HG03460 (cell line): ENCODE results near the gene ZBTB14.

Experiments used
- ATAC-seq: cut with Tn5 transposase; IDR thresholded peaks from one replicate; pipeline ENCODE4 v1.9.1; 2021; ENCODE audit not compliant: unreplicated experiment

Gene ZBTB14

DNA sequence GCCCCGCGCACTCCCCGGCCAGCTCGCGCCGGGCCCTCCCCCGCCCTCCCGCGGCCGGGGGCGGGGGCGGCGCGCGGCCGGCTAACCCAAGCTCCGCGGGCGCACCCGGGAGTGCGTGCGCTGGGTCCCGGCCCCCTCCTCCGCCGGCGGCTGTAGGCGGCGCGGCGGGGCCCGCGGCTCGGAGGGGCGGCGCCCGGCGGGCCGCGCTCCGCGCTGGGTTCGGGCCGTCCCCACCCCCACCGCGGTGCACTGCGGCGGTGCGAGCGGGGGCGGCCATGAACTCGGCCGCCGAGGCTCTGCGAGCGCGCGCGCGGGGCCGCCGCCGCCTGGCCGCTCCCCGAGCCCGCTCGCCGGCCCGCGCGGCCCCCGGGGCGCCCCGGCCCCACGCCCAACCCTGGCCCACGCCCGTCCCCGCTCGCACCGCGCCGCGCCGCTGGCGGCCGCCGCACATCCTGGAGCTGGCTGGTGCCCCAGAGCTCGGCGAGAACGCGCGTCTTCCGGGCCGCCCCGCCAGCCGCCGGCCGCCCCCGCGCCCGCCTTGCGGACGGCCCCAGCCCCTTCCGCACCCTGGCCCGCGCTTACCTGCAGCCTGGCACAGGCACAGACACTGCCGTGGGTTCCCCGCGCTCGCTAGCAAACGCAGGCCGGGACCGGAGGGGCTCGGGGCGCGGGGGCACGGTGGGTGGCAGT lies at the start of gene ZBTB14:
ZBTB14 (minus strand) TSS at position 496 of the 690 bp plus-strand sequence. CDS start 2,480 bp downstream, outside the sequence.
- ATAC-seq: peak; percentile 31

DNA sequence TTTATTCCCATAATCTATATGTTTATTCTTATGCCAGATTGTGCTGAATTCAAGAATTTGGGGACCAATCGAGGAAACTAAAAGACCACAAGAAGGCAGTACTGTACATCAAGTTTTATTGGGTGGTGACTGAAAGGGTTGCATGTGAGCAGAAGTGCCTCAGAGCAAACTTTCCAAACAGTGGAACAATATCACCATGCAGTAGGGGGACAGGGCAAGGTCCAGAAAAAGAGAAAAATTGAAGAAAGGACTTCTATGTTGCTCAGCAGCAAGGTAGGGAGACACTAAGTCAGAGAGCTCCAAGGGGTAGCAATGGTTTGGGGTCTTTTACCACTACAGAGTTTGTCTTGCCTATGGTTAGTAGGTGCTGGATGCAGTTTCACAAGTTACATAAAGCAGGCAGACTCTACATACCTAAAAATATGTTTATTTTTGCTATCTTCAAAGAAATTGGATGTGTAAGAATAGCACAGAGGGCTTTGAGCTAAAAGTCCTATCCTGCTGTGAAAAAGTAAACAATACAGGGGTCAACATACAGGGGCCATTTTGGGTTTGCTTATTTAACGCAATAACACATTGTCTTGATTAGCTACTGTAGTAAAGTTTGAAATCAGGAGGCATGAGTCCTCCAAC lies 43.8 kb upstream of the ZBTB14 start:
- no peak for ATAC-seq

DNA sequence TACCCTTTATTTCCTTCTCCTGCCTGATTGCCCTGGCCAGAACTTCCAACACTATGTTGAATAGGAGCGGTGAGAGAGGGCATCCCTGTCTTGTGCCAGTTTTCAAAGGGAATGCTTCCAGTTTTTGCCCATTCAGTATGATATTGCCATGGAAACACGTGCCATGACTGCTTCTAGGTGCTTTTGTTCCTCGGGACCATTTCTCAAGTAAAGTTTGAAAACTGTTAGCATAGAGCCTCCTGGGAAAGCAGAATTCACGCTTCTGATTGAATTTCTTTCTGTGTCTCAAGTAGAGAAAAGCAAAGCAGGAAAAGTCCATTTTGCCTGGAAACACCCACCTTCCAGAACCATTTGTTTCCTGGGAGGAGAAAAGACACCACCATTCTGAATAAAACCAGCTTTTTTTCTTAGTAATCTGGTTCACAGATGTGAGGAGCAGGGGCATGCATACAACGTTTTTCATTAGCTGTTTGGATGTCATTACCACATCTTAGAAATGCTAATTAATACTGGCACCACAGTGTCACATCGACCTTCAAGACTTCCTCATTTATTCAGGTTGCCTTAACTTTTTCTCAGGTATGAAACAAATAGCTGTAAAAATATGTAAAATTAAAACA lies 39.0 kb upstream of the ZBTB14 start:
- ATAC-seq: no peak

DNA sequence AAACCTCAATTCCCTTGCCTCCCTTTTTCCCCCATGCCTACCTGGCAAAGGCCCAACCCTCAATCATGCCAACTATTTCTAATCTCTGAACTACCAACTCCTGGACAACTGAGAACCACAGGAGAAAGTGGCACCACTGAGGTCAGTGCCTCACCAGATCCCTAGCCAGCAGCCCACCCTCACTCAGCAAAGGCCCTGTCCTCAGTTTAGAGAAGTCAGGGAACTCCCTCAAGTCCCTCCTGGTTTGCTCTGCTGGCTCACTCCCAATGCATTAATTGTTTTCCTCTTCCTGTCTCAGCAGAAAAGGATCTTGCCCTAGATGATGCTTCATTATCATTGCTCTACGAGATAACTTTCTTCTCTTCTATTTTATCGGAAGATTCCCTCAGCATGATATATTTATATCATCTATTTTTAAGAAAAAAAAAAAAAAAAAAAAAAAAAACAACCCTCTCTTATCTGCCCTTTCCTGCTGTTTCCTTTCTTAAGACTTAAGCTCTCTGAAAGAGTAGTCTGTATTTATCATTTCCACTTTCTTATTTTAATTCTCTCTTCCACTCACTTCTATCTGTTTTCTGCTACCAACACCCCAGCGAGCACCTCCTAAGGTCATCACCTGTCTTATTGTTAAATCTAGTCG lies 22.7 kb upstream of the ZBTB14 start:
- no peak for ATAC-seq

DNA sequence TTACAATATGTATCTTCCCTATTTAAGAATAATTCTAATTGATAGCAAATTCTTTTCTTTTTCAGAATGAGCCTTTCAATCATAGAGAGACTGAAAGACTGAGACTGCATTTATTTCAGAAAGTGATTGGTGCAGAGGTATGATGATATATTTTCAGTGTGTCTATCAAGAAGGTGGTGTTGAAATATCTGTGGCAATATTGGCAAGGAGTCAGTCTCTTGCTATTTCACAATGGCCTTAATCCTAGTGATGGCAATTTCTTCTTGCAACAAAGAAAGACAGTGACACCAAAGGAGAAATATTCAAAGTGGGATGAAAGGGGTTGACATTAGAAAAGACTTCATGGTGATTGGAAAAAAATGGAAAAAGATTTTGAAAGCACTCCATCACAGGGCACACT lies 21.7 kb upstream of the ZBTB14 start:
- ATAC-seq: no peak

DNA sequence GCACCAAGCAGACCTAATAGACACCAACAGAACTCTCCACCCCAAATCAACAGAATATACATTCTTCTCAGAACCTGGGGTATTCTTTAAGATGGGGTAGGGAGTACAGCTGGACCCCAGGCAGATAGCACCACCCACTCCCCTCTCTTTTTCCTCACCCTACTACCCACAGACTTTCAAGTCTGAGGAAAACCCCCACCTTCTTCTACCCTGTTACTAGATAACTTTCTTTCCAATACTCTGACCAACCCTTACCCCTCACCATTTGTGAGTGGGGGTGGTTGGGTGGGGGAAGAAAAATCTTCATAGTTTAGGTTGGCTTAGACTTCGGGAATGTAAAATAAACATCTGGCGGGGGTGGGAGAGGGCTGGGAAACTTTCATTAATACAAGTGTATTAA lies 20.3 kb upstream of the ZBTB14 start:
- ATAC-seq: no peak

DNA sequence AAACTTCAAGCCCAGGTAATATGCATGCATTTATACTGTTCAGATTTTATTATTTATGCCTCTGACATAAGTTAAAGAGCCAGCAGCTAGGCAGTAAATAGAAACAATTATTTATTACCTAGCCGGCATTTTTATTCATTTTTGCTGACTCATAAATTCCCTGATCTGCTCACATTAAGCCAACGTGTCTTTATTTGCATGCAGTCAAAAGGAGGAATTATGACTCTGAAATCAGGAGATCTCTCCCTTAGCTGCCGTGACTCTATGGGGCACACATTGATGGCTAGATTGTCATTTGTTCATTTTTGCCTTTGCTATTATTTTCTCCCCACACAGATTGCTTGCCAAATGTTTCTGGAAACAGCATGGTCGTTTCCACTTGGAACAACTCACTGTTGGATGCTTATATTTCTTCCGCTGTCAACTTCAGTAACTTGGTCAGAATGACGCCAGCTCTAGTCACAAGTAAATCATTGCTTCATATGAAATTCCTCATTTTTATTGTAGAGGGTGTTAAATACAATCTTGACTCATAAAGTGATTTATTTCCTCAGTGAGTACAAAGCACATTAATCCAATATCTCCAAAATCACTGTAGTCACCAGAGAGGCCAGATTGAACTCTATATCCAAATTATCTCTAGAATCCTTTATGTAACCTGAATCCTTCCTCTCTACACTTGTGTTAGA lies 15.9 kb upstream of the ZBTB14 start:
- ATAC-seq: no peak

DNA sequence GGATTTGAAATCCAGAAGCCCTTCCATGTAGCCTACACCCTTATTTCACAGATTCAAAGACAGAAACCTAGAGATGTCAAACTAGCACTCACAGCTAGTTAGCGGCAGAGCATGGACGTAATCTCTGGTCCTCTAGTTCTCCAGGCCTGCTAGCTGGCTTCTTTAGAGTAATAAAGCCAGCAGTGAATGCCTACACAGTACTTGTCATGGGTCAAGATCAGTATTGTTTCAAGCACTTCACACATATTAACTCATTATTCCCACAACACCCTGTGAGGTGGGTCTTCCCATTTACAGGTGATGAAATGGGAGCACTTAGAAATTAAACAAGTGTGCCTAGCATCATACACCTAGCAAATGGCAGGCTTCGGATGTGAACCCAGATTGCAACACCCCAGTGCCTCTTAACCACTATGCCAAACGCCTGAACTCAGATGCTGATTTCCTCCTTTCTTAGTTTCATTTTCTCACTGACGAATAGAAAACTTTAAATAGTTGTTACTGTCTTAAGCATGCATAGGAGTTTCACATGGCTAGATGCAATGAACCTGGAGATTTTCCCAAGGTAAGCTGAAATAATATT lies 14.5 kb upstream of the ZBTB14 start:
- ATAC-seq: peak; percentile 96

DNA sequence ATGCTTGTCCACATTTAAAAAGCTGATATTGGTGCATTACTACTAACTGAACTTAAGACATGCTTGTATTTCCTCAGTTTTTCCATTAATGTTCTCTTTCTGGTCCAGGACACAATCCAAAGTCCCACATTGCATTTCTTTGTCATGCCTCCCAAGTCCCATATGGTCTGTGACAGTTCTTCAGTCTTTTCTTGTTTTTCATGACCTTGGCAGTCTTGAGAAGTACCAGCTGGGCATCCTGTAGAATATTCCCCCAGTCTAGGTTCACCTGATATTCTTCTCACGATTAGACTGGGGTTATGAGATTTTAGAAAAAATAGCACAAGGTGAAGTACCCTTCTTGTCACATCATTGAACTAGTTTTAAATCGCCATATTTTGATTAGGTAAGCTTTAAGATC lies 10.3 kb upstream of the ZBTB14 start:
- ATAC-seq: no peak

DNA sequence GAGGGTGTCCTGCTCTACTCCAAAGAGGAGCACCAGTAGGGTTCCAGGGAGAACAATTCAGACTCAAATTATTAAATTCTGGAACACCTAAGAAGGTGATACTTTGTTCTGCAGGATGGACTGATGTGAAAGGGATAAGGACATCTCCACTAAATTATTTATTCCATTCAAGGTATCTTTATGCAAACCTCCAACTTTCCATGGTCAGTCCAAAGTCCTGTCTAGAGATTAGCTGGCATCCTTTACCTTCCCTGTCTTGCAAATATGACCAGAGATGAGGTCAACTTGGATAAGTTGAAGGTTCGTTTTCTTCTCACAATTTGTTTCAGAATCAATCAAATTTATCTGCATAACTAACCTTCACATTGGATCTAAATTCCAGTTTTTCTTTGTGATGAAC lies 8.7 kb upstream of the ZBTB14 start:
- no peak for ATAC-seq

DNA sequence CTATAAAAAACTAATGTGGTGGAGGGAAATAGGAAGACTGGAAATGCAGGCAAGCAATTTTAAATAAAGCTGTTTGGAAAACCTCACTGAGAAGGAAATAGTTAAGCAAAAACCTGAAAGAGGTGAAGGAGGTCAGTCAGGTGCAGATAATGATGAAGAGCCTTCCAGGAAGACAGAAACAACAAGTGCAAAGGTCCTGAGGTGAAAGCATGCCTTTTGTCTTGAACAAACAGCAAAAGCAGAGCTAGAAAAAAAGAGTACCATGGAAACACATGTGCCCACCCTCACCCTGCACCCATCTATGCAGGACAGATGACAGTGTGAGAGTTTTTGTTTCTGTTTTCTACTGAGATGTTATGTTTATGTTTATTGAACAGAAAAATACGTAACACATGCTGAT lies 8.1 kb upstream of the ZBTB14 start:
- ATAC-seq: no peak

- ATAC-seq: no peak
These were observed 7.1 kb upstream of the ZBTB14 start for GRCh38 chr18:5302606-5303005.

DNA sequence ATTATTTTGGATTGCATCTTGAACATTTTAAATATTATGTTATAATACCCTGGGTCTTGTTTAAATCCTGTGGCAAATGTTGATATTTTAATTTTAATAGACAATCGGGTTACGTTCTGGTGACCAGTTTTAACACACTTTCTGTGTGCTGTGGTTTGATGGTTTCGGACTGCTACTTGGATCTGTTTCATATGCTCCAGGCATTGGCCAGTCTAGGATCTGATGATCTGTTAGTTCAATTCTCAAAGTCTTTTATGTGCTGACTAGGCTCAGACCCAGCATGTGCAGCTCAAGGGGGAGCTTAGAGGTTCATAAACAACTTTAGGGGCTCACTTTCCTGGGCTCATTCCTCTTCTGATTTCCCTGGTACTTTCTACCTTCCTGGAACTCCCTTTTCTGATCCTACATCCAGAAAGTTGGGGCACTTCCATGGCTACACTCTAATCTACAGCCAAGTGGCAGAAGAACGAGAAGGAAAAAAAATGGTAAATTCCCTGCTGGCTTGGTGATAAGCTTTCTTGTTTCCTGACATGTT lies 5.0 kb upstream of the ZBTB14 start:
- ATAC-seq: no peak

DNA sequence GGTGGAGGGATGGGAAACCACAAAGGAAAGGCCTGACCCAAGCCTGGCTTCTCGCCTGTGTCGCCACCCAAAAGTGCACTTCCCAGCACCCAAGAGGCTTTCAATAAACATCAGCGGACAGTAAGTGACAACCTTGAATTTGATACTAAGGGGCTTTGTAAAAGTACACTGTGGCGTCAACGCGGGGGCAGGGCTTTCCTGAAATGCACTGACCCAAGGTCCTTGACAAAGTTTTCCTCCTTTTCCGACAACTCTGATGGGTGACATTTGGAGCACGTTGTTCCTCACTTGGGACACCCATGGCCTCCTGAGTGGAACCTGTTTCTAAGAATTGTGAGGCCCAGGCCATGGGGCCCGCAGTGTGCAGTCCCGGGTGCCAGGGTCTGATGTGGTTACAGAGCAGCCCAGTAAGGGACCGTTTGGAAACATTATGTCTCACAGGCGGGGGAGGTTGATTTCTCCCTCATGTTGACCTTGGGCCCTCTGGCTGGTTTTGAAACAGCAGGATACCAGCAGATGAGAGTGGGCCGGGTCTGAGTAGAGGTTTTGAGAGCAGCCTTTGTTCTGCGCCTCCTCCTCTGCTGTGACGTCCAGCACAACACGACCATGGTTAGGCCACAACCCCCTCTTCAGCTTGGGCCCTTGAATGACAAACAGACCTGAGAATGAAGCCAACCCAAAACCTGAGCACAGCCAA lies 2.8 kb upstream of the ZBTB14 start:
- no peak for ATAC-seq

DNA sequence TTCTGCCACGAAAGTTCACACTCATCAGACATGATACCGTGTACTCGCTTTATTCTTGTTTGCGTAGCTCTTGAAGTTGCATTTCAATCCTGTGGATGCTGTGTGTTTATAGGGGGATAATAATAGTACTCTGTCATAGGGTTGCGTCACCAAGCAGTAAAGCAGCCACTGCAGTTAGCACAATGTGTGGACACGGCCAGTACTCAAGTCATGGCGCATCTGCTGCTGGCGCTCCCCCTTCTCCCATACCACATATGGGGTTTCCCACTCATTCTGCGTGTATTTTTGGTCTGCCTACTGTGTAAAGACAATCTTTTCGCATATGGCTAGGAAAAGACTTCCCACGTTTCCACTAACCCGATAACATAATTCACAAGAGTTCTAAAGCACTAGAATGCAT lies 2.1 kb upstream of the ZBTB14 start:
- no peak for ATAC-seq

- ATAC-seq: peak; percentile 11
These were observed 1.3 kb upstream of the ZBTB14 start for GRCh38 chr18:5296706-5297320.

DNA sequence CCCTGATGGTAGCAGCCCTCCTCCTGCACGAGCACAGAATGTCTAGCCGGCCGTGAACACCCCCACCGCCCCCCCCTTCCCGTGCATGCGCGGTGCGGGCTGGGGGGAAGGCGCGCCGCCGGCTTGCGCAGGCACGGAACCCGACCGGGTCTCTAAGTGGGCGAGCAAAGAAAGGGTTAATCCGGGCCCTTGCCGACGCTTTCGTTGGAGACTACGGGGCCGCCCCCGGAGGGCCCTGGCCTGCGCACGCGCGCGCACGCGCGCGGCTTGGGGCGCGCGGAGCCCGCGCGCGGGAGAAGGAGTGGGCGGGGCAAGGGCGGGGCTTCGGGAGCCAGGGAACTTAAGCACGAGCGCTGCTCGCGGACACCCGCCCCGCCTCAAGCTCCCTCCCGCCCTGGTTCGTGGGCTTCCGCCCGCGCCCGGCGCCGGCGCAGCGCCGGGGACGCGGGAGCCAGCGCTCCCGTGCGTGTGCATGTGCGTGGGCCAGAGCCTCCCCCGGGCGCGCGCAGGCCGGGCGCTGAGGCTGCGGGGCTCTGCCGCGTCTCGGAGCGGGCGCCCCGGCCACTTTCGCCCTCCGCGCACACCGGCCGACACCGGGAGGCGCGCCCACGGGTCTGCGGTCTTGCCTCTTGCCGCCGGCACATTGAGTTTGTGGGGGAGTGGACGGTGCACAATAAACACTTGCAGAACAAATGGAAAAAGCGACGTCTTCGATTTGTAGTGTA lies 617 bp upstream of the ZBTB14 start:
- peak; percentile 59 for ATAC-seq

DNA sequence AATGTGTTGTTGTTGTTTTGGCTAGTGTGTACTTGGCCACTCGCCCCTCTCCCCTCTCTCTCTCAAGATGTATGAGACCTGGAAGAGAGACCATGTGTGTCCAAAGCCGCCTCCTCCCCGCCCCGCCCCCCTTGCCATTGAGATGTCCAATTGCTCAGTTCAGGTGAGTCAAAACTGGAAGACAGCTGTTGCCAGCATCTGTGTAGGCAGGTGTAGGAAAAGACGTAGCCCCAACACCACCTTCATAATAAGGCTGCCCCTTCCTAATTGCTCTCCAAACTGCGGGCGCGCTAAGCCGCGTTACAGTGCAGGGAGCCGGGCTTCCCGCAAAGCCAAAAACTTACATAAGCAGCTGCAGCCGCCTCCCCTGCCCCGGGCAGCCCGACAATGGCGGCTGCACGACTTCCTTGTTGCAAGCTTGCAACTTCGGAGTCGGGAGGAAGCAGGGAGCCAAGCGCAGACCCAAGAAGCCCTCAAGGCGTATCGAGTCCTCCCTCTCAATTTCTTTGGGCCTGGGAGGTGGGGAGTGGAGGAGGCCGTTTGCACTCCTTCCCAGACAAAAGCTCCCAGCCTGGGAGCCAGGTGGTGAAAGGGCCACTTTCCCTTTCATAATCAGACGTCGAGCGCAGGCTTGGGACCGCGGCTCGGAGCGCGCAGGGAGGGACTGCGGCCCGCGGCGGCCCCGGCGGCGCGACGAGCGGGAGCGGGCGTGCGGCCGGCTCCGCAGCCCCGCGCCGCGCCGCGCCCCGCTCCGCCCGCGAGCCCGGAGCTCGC lies 882 bp downstream of the ZBTB14 start:
- ATAC-seq: peak; percentile 20
